Stimulated activated CD4-positive, alpha-beta T cell treated with anti-CD3 and anti-CD28 coated beads, Interleukin-15, amount 100 ng/mL, for 48 hours (primary cell): ENCODE measurements around the gene CNKSR2.

Source experiments
- DNase-seq, 2 donors: peaks; one replicate each; pipeline ENCODE4 v3.0.0-alpha.2; 2020; ENCODE audit warnings: low read depth in 2 of 2

The CNKSR2 gene

GRCh38 chrX:21674430-21675186, 300.4 kb downstream of the CNKSR2 start:
- DNase-seq = no peak

- no peak for DNase-seq
Measured at GRCh38 chrX:21675931-21676330, 301.7 kb downstream of the CNKSR2 start.

- DNase-seq = no peak
Measured at GRCh38 chrX:21678048-21678612, 303.9 kb downstream of the CNKSR2 start.

DNA sequence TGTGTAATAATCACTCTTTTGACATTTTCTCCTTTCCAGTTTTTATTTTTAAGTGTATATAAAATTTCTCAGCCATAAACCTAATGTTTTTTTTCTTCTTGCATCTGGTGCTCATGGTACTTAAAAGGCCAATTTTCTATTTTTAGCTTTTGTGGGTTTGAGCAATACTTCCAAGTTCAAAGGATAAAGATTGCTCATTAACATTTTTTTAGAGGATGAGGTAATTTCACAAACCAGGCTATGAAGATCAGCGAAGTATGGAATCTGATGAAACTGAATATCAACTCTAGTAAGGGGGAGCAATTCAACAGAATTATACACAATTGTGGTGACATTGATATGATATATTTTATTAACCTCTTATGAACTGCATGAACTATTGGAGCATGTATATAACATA, 309.7 kb downstream of the CNKSR2 start:
- DNase-seq = no peak

GRCh38 chrX:21691512-21692018, 317.3 kb downstream of the CNKSR2 start:
- DNase-seq = no peak

GRCh38 chrX:21698272-21698671, 324.1 kb downstream of the CNKSR2 start:
- DNase-seq = no peak

DNA sequence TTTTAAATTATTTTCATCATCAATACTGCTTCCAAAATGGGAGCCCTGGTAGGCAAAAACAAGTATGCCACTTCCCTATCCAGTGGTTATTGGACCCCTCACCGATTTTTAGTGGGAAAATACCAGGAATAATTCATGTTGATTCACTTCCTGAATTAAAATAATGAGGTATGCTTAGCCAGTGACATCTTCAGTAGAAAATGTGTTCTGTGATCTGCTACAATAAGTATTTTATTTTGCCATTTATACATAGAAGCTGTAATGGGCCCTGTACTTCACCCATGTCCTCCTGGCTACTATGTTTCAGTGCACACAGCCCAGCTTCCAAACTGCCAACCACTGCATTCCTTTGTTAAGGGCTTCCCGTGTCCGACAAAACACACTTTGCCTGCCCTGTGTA, 324.9 kb downstream of the CNKSR2 start:
- DNase-seq = no peak

GRCh38 chrX:21700275-21700674, 326.1 kb downstream of the CNKSR2 start:
- no peak for DNase-seq

DNA sequence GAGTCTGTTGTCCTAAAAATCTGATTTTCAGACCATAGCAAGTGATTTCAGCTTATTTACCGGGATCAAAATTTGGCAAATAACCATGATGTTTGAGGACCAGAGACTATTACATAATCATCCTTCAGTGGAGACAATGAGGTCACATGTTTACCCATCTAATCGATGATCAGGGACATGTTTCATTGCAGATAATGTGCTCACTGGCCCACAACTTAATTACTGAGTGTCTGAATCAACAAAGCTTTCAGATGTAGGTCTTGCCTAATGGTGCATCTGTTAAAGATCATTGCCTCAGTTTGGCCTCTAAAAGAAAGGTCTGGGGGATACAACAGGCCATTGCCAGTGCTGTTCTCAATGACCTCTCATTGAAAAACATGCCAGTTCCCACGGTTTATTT, 326.7 kb downstream of the CNKSR2 start:
- DNase-seq = no peak

GRCh38 chrX:21702725-21703124, 328.5 kb downstream of the CNKSR2 start:
- DNase-seq = no peak
